ENCODE data around the gene ZBTB46. TPM values are rescaled to one million over a fixed set of nuclear protein-coding genes. Genes with fewer than 3 reads are reported as not detected.

Gene ZBTB46
- total and polyA plus RNA-seq, 10 donors, result 3.6 to 76.5 (median 32.1) TPM

DNA sequence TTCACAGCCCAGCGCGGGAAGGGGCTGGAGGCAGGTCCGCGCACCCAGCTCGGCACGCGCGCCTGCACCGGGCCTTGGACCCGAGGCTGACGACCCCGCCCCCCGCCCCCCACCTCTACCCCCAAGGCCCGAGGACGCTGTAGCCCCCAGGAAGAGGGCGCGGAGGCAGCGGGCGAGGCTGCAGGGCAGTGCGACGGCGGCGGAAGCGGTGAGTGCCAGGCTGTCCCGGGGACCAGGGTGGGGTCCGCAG, 93.4 kb downstream of the ZBTB46 start:
- no peak for DNase-seq
- WGBS, 5 donors, result 0 to 17% (median 4%) methylated on average over 2 to 26 of the region's 26 CpGs; no CpG with 5 or more reads in 1 of the 5 donors
- H3K9me3 ChIP-seq, result no peaks in the 10 kb centered on the region
- peaks cover 45 to 73% (median 64%) of the 10 kb centered on the region in 6 donors for H3K4me1 ChIP-seq
- peaks cover 0 to 57% (median 42%) of the 10 kb centered on the region in 6 donors for H3K36me3 ChIP-seq
- H3K27ac ChIP-seq, result peak overlapping the region in 7 of 8 donors; percentile 44 to 87 (median 84)
- intact Hi-C loops (cut with DNase I; ENCODE audit: low total_unique reads), result no loop called here
- H3K27me3 ChIP-seq (replicated peaks in 1 of 7), result peaks cover 0 to 19% (median 0%) of the 10 kb centered on the region in 7 donors
- TF ChIP-seq, protein P1, sequence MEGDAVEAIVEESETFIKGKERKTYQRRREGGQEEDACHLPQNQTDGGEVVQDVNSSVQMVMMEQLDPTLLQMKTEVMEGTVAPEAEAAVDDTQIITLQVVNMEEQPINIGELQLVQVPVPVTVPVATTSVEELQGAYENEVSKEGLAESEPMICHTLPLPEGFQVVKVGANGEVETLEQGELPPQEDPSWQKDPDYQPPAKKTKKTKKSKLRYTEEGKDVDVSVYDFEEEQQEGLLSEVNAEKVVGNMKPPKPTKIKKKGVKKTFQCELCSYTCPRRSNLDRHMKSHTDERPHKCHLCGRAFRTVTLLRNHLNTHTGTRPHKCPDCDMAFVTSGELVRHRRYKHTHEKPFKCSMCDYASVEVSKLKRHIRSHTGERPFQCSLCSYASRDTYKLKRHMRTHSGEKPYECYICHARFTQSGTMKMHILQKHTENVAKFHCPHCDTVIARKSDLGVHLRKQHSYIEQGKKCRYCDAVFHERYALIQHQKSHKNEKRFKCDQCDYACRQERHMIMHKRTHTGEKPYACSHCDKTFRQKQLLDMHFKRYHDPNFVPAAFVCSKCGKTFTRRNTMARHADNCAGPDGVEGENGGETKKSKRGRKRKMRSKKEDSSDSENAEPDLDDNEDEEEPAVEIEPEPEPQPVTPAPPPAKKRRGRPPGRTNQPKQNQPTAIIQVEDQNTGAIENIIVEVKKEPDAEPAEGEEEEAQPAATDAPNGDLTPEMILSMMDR (IDR thresholded peaks at IDR 0.05 in 8 of 11, conservative IDR thresholded peaks at IDR 0.05 in 3 of 11), result no peak
- TF ChIP-seq POLR2AphosphoS5 (IDR thresholded peaks at IDR 0.05), result peak in 1 of 3 donors; percentile 15
- no peak for TF ChIP-seq POLR2A (IDR thresholded peaks at IDR 0.05)
- peak overlapping the region; percentile 37 to 90 (median 54) for H3K4me3 ChIP-seq

DNA sequence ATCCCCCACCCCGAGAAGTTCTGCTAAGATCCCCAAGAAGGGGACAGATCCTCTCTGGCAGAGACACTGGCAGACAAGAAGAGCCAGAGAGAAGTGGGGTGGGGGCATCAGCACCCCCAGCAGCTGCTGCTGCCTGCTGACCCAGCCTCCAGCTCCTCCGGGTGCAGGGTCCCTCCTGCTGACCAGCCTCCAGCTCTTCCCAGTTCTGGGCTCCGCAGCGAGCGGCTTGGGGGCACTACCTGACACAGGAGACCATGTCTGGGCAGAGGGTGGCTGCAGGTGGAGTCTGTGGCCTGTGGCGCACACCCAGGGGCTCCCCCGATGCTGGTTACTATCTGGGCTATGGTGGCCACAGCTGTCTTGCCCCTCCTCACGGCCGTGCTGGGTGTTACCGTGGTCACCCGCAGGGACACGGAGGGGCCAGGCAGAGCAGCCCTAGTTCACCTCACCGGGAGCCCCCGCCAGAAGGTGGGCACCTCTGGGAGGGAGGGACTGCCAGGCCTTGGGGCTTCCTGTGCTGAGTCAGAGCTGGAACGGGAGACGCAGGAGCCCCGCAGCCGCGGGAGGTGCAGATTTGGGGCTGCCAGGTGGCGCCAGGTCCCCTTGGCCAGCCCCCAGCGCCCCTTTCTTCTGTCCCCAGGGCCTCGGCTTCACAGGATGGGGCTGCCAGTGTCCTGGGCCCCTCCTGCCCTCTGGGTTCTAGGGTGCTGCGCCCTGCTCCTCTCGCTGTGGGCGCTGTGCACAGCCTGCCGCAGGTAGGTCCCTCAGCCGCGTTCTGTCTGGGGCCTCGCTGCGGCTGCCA, 94.0 kb downstream of the ZBTB46 start:
- peak overlapping the region in 7 of 8 donors; percentile 44 to 87 (median 84) for H3K27ac ChIP-seq
- DNase-seq, result peak; percentile 89
- peak in 2 of 3 donors; percentile 59 to 71 for TF ChIP-seq POLR2AphosphoS5 (IDR thresholded peaks at IDR 0.05)
- no peak for TF ChIP-seq POLR2A (IDR thresholded peaks at IDR 0.05)
- intact Hi-C loops (cut with DNase I; ENCODE audit: low total_unique reads), result no loop called here
- peaks cover 0 to 52% (median 37%) of the 10 kb centered on the region in 6 donors for H3K36me3 ChIP-seq
- peak overlapping the region; percentile 37 to 90 (median 54) for H3K4me3 ChIP-seq
- peaks cover 0 to 19% (median 0%) of the 10 kb centered on the region in 7 donors for H3K27me3 ChIP-seq (replicated peaks in 1 of 7)
- H3K4me1 ChIP-seq, result peaks cover 45 to 68% (median 60%) of the 10 kb centered on the region in 6 donors
- H3K9me3 ChIP-seq, result no peaks in the 10 kb centered on the region
- WGBS, 5 donors, result 16 to 26% (median 20%) methylated on average over 22 to 30 of the region's 30 CpGs

DNA sequence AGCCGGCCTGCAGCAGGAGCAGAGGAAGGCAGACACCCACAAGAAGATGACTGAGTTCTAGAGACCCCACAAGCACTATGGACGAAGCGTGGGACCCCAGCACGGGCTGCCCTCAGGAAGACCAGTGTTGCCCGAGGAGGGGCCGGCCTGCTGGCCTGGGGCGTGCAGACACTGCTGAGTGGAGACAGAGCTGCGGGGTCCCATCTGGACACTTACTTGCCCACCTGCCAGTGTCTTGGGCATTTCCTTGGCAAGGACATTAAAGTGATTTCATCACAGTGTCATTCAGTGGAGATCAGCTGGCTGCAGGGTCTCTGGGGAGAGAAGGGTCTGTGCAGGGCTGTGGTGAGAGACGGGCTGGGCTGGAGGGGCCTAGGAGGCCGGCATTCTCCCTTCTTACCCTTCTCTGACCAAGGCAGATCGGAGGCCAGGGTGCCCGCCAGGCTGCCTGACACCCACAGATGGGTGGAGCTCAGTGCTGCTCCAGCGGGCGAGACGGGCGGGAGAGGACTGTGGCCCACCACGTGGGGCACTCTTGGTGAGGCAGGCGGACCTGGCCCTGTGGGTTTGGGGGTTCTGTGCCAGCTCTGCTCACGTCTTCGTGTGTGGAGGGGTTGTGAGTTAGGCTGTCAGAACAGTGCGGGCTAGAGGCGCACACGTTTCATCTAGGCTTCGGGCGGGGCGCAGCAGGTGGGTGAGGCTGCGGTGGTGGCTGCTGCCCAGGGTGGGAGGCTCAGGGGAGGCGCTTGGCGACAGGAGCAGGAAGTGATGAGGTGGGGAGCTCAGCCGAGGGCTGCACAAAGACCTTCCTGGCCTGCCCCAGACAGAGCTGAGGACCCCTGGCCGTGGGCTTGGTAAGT, 95.0 kb downstream of the ZBTB46 start, which contains the start of gene LIME1:
TSS of gene LIME1 (plus strand) at position 806 of the 860 bp plus-strand sequence. CDS start 886 bp downstream, outside the sequence.
- Histone ChIP-seq H3K27ac (peak within 1 kb of the TSS in 7 of 8 donors; percentile 44 to 87 (median 84)), H3K36me3 (peaks cover 0 to 42% (median 32%) of the 10 kb centered on the region in 6 donors), H3K27me3 (replicated peaks in 1 of 7) (peaks cover 0 to 19% (median 0%) of the 10 kb centered on the region in 7 donors), H3K4me3 (peak within 1 kb of the TSS; percentile 37 to 90 (median 54)), H3K9me3 (no peaks in the 10 kb centered on the region), H3K4me1 (peaks cover 37 to 68% (median 58%) of the 10 kb centered on the region in 6 donors)
- DNase-seq, result peak; percentile 92
- TF ChIP-seq, protein P1 (IDR thresholded peaks at IDR 0.05 in 8 of 11, conservative IDR thresholded peaks at IDR 0.05 in 3 of 11), result no peak
- no peak for TF ChIP-seq POLR2A (IDR thresholded peaks at IDR 0.05)
- TF ChIP-seq POLR2AphosphoS5 (IDR thresholded peaks at IDR 0.05), result peak; percentile 70 to 81 (median 77)
- 35 to 56% (median 50%) methylated on average over 17 to 31 of the region's 31 CpGs for WGBS, 5 donors
- intact Hi-C loops (cut with DNase I; ENCODE audit: low total_unique reads), result no loop called here

DNA sequence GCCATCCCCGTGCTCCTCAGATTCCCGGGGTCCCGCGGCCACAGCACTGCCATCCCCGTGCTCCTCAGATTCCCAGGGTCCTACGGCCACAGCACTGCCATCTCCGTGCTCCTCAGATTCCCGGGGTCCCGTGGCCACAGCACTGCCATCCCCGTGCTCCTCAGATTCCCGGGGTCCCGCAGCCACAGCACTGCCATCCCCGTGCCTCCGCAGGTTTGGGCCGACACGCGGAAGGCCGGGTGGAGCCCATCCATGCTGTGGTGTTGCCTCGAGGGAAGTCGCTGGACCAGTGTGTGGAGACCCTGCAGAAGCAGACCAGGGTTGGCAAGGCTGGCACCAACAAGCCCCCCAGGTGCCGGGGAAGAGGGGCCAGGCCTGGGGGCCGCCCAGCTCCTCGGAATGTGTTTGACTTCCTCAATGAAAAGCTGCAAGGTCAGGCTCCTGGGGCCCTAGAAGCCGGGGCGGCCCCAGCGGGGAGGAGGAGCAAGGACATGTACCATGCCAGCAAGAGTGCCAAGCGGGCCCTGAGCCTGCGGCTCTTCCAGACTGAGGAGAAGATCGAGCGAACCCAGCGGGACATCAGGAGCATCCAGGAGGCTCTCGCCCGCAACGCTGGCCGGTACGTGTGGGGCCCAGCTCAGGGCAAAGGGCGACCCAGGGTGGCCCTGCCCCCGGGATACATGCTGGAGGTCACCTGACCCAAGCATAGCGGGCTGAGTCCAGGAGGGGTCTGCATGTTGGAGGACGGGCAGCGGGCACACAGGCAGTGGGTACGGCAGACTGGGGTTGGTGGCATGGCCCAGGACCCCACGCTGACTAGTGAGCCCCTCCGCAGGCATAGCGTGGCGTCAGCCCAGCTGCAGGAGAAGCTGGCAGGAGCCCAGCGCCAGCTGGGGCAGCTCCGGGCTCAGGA, 95.9 kb downstream of the ZBTB46 start:
- peaks cover 0 to 51% (median 32%) of the 10 kb centered on the region in 6 donors for H3K36me3 ChIP-seq
- 83 to 91% (median 88%) methylated on average over 36 to 48 of the region's 48 CpGs for WGBS, 5 donors
- intact Hi-C loops (cut with DNase I; ENCODE audit: low total_unique reads), result no loop called here
- peak; percentile 78 for DNase-seq
- H3K4me3 ChIP-seq, result no peak overlapping the region
- H3K27me3 ChIP-seq (replicated peaks in 1 of 7), result peaks cover 0 to 19% (median 0%) of the 10 kb centered on the region in 7 donors
- H3K4me1 ChIP-seq, result peaks cover 33 to 68% (median 58%) of the 10 kb centered on the region in 6 donors
- H3K9me3 ChIP-seq, result no peaks in the 10 kb centered on the region
- TF ChIP-seq, protein P1 (IDR thresholded peaks at IDR 0.05 in 8 of 11, conservative IDR thresholded peaks at IDR 0.05 in 3 of 11), result no peak
- TF ChIP-seq POLR2AphosphoS5 (IDR thresholded peaks at IDR 0.05), result peak in 1 of 3 donors; percentile 66
- peak overlapping the region in 4 of 8 donors; percentile 84 to 87 (median 86) for H3K27ac ChIP-seq

Measured in spleen (tissue), 11 donors.